ENCODE data around the gene HSP90AB1. TPM values are rescaled to one million over a fixed set of nuclear protein-coding genes. Genes with fewer than 3 reads are reported as not detected.

HSP90AB1 gene
- total RNA-seq, 1 donor from 2014 or later = 914 TPM

GRCh38 chr6:44257025-44257752, 10.3 kb downstream of the HSP90AB1 start, which contains the start of gene SLC35B2:
TSS of gene SLC35B2 (minus strand) at chr6:44257528. CDS start at chr6:44257410, 118 bp downstream.
- DNase-seq (ENCODE audit: low read depth) (peak; percentile 60), FAIRE-seq (no peak)
- peaks cover 22% of the 10 kb centered on the region for H3K36me3 ChIP-seq (ENCODE audit: insufficient read depth, low read length)
- TF ChIP-seq CTCF (IDR thresholded peaks at IDR 0.05; ENCODE audit: insufficient read depth, low read depth, low read length) = peak; percentile 15
- no peak for TF ChIP-seq EZH2 (IDR thresholded peaks at IDR 0.05; ENCODE audit: insufficient read depth, low read length)
- H3K27me3 ChIP-seq (ENCODE audit: insufficient read depth, low read length) = no peaks in the 10 kb centered on the region
- H2AFZ ChIP-seq (ENCODE audit: low read depth, low read length) = peak within 1 kb of the TSS; percentile 98
- peaks cover 46% of the 10 kb centered on the region for H3K79me2 ChIP-seq (ENCODE audit: insufficient read depth, low read length)
- H3K9ac ChIP-seq (ENCODE audit: low read length) = peak within 1 kb of the TSS; percentile 90
- H3K4me2 ChIP-seq (ENCODE audit: low read length) = peak within 1 kb of the TSS; percentile 100
- H3K4me3 ChIP-seq (ENCODE audit: insufficient read depth, low read depth, low read length) = peak within 1 kb of the TSS; percentile 85
- peaks cover 49% of the 10 kb centered on the region for H4K20me1 ChIP-seq (ENCODE audit: insufficient read depth, low read length)
- no peaks in the 10 kb centered on the region for H3K9me3 ChIP-seq (ENCODE audit: insufficient read depth, low read depth, low read length)
- Mint-ChIP-seq H3K27me3 (ENCODE audit: low read depth, unreplicated experiment) (no peaks in the 10 kb centered on the region), H3K36me3 (ENCODE audit: low read depth, unreplicated experiment) (peaks cover 11% of the 10 kb centered on the region), H3K4me1 (ENCODE audit: low read depth, unreplicated experiment) (peaks cover 32% of the 10 kb centered on the region), H3K9me3 (ENCODE audit: unreplicated experiment) (no peaks in the 10 kb centered on the region), H3K4me3 (ENCODE audit: unreplicated experiment) (peak within 1 kb of the TSS; percentile 93), H3K27ac (ENCODE audit: unreplicated experiment) (peak within 1 kb of the TSS; percentile 59)
- H3K4me1 ChIP-seq (ENCODE audit: insufficient read depth, low read length) = peaks cover 17% of the 10 kb centered on the region
- peak within 1 kb of the TSS; percentile 68 for H3K27ac ChIP-seq (ENCODE audit: low read depth, low read length)

GRCh38 chr6:44257753-44258324, 10.9 kb downstream of the HSP90AB1 start:
- H3K4me3 ChIP-seq (ENCODE audit: insufficient read depth, low read depth, low read length) = peak overlapping the region; percentile 85
- Mint-ChIP-seq H3K27me3 (ENCODE audit: low read depth, unreplicated experiment) (no peaks in the 10 kb centered on the region), H3K4me3 (ENCODE audit: unreplicated experiment) (peak overlapping the region; percentile 83), H3K4me1 (ENCODE audit: low read depth, unreplicated experiment) (peaks cover 36% of the 10 kb centered on the region), H3K9me3 (ENCODE audit: unreplicated experiment) (no peaks in the 10 kb centered on the region), H3K36me3 (ENCODE audit: low read depth, unreplicated experiment) (peaks cover 10% of the 10 kb centered on the region), H3K27ac (ENCODE audit: unreplicated experiment) (peak overlapping the region; percentile 59)
- H3K27ac ChIP-seq (ENCODE audit: low read depth, low read length) = peak overlapping the region; percentile 51
- H3K4me2 ChIP-seq (ENCODE audit: low read length) = peak overlapping the region; percentile 100
- FAIRE-seq = no peak
- no peak for DNase-seq (ENCODE audit: low read depth)
- H3K36me3 ChIP-seq (ENCODE audit: insufficient read depth, low read length) = peaks cover 21% of the 10 kb centered on the region
- H3K9ac ChIP-seq (ENCODE audit: low read length) = peak overlapping the region; percentile 90
- H2AFZ ChIP-seq (ENCODE audit: low read depth, low read length) = peak overlapping the region; percentile 98
- H3K4me1 ChIP-seq (ENCODE audit: insufficient read depth, low read length) = peaks cover 17% of the 10 kb centered on the region
- no peaks in the 10 kb centered on the region for H3K27me3 ChIP-seq (ENCODE audit: insufficient read depth, low read length)
- peaks cover 41% of the 10 kb centered on the region for H3K79me2 ChIP-seq (ENCODE audit: insufficient read depth, low read length)
- H3K9me3 ChIP-seq (ENCODE audit: insufficient read depth, low read depth, low read length) = no peaks in the 10 kb centered on the region
- no peak for TF ChIP-seq EZH2 (IDR thresholded peaks at IDR 0.05; ENCODE audit: insufficient read depth, low read length)
- TF ChIP-seq CTCF (IDR thresholded peaks at IDR 0.05; ENCODE audit: insufficient read depth, low read depth, low read length) = no peak
- peaks cover 49% of the 10 kb centered on the region for H4K20me1 ChIP-seq (ENCODE audit: insufficient read depth, low read length)

All from astrocyte (in vitro differentiated cells and primary cell).